Panc1 (cell line): ENCODE data around the gene ZMIZ2. TPM values are rescaled to one million over a fixed set of nuclear protein-coding genes. Genes with fewer than 3 reads are reported as not detected.
A peak's percentile ranks its signal among the peaks of the same experiment; 100 is the strongest.

ENCODE experiments used
- ATAC-seq: fragments of 200-7000 bp; cut with Tn5 transposase; 2 replicates; pipeline ENCODE4 v1.9.1; 2020; ENCODE audit warnings: mild to moderate bottlenecking, moderate library complexity
- BruUV-seq: library from RNA; stranded (reverse); fragments of 400-500 nt; replicated peaks from 2 replicates; lab custom pipeline; 2021; lab: Mats Ljungman, UMichigan
- CTCF ChIA-PET: fragments of 300-600 bp; sonication (Branson Sonifier 250); formaldehyde crosslinking; loops from one replicate; lab custom pipeline; 2022; ENCODE audit warnings: antibody characterized with exemption; lab: Charles Lee
- POLR2A ChIA-PET: fragments of 300-600 bp; sonication (Branson Sonifier 250); formaldehyde crosslinking; loops from one replicate; lab custom pipeline; 2022; ENCODE audit warnings: antibody characterized with exemption; lab: Charles Lee
- DNase-seq: peaks from one replicate; pipeline ENCODE4 v3.0.0-alpha.2; 2010; ENCODE audit warnings: low read depth, low spot score
- H3K27ac ChIP-seq: 2 replicates; pipeline ENCODE4 v1.5.1; 2011; ENCODE audit warnings: mild to moderate bottlenecking, low read length, inconsistent platforms
- H3K27me3 ChIP-seq: fragments of 200-500 bp; sonication (Bioruptor generic); 2 replicates; pipeline ENCODE4 v1.6.0; 2014; ENCODE audit warnings: low read length, inconsistent platforms; ENCODE audit not compliant: control insufficient read depth, insufficient read depth
- H3K36me3 ChIP-seq: fragments of 200-500 bp; sonication (Bioruptor generic); 2 replicates; pipeline ENCODE4 v1.5.1; 2014; ENCODE audit warnings: inconsistent platforms, mild to moderate bottlenecking, low read length, moderate library complexity; ENCODE audit not compliant: control insufficient read depth, insufficient read depth
- H3K4me1 ChIP-seq: 2 replicates; pipeline ENCODE4 v1.5.1; 2011; ENCODE audit warnings: inconsistent platforms, mild to moderate bottlenecking, low read length, moderate library complexity; ENCODE audit not compliant: control insufficient read depth, insufficient read depth
- H3K4me3 ChIP-seq, 2 experiments: 2 replicates each; pipeline ENCODE4 v1.5.1; 2011 to 2012; ENCODE audit warnings: low read depth in 2 of 2, low read length in 2 of 2, mild to moderate bottlenecking in 2 of 2, inconsistent platforms in 1 of 2, moderate library complexity in 1 of 2
- H3K9me3 ChIP-seq: fragments of 200-500 bp; sonication (Bioruptor generic); 2 replicates; pipeline ENCODE4 v1.5.1; 2014; ENCODE audit warnings: low read depth, mild to moderate bottlenecking, inconsistent platforms, low read length, moderate library complexity; ENCODE audit not compliant: control insufficient read depth, insufficient read depth
- POLR2AphosphoS5 ChIP-seq: IDR thresholded peaks from 2 replicates; pipeline ENCODE4 v1.6.1; 2012; ENCODE audit warnings: mild to moderate bottlenecking, low read depth, low read length, moderate library complexity
- SIN3A ChIP-seq: IDR thresholded peaks from 2 replicates; pipeline ENCODE4 v1.6.1; 2012; ENCODE audit warnings: low read depth, mild to moderate bottlenecking, low read length, moderate library complexity, borderline replicate concordance; ENCODE audit not compliant: insufficient read depth
- TCF7L2 ChIP-seq: IDR thresholded peaks from 2 replicates; pipeline ENCODE4 v1.6.1; 2011; ENCODE audit warnings: mild to moderate bottlenecking, low read depth, low read length, inconsistent platforms
- in situ Hi-C: cut with HindIII; loops from 2 replicates; pipeline ENCODE4 v1.10.0; 2016; ENCODE audit warnings: low sequenced_read_pairs, low pct_unique_long_range_greater_than_20kb
- intact Hi-C: fragments of 100-400 bp; cut with micrococcal nuclease; formaldehyde crosslinking; loops from one replicate; pipeline ENCODE4 v1.10.0; 2022; ENCODE audit not compliant: unreplicated experiment
- total RNA-seq: library from RNA; stranded (reverse); gene quantifications from one replicate; pipeline ENCODE4 v1.2.1, GENCODE V29; 2021; ENCODE audit not compliant: unreplicated experiment
- TF ChIP-seq, protein P1 (sequence below), 2 experiments: IDR thresholded peaks; 2 replicates each; pipeline ENCODE4 v1.6.1; 2011 to 2012; ENCODE audit warnings: low read depth in 2 of 2, control low read depth in 1 of 2, low read length in 1 of 2, mild to moderate bottlenecking in 1 of 2, moderate library complexity in 1 of 2; ENCODE audit not compliant: insufficient read depth in 1 of 2
- TF ChIP-seq, protein P2 (sequence below): fragments of 450-650 bp; IDR thresholded peaks from 2 replicates; pipeline ENCODE4 v1.5.1; 2017; ENCODE audit warnings: mild to moderate bottlenecking

ZMIZ2 gene
- total RNA-seq, 1 experiment from 2014 or later: 137 TPM

DNA sequence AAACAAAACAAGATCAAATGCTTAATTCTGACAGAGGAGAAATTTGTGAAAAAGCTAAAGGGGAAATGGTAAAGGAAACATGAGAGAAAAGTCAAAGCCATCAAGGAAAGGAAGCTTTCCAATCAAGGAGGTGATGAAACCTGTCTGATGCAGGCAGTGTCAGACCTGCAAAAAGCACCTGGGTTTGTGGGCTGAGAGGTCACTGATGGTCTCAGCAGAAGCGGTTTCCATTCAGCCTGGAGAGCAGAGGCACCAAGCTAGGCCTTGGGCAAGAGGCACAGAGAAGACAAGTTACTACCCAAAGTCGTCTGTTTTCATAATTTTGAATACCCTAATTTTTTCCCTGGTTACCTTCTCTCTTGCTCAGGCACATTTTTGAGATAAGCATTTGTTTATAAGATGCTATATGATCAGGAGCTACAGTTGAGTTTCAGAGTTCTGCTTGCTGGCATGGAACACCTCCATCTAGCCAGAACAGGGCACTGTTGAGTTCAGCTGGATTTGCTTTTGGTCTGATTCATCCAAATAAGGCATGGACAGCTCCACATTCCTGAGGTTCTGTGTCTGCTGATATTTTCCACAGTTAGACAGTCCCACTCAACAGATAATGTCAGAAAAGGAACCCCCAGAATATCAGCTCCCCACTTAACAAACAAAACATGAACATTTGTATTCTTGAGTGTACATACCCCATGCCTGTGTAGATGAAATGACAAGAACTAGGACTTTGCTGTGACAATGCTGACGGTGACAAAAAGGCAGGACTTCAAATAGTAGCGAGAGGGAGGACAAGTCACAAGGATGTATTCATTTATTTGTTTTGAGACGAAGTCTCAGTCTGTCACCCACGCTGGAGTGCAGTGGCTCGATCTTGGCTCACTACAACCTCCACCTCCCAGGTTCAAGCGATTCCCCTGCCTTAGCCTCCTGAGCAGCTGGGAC, 42.9 kb downstream of the ZMIZ2 start:
- POLR2A ChIA-PET: interaction anchor here (0.7 kb wide), 1 partner anchor 43 kb away, joined by 4 read pairs; no protein-coding TSS in a partner anchor
- Histone ChIP-seq H3K27me3 (no peaks in the 10 kb centered on the region), H3K9me3 (no peaks in the 10 kb centered on the region), H3K27ac (no peak overlapping the region), H3K36me3 (no peaks in the 10 kb centered on the region), H3K4me1 (peaks cover 10% of the 10 kb centered on the region), H3K4me3 (no peak overlapping the region)
- intact Hi-C loops: no loop called here
- DNase-seq (no peak), ATAC-seq (no peak)
- no peak for TF ChIP-seq POLR2AphosphoS5
- TF ChIP-seq, protein P1, sequence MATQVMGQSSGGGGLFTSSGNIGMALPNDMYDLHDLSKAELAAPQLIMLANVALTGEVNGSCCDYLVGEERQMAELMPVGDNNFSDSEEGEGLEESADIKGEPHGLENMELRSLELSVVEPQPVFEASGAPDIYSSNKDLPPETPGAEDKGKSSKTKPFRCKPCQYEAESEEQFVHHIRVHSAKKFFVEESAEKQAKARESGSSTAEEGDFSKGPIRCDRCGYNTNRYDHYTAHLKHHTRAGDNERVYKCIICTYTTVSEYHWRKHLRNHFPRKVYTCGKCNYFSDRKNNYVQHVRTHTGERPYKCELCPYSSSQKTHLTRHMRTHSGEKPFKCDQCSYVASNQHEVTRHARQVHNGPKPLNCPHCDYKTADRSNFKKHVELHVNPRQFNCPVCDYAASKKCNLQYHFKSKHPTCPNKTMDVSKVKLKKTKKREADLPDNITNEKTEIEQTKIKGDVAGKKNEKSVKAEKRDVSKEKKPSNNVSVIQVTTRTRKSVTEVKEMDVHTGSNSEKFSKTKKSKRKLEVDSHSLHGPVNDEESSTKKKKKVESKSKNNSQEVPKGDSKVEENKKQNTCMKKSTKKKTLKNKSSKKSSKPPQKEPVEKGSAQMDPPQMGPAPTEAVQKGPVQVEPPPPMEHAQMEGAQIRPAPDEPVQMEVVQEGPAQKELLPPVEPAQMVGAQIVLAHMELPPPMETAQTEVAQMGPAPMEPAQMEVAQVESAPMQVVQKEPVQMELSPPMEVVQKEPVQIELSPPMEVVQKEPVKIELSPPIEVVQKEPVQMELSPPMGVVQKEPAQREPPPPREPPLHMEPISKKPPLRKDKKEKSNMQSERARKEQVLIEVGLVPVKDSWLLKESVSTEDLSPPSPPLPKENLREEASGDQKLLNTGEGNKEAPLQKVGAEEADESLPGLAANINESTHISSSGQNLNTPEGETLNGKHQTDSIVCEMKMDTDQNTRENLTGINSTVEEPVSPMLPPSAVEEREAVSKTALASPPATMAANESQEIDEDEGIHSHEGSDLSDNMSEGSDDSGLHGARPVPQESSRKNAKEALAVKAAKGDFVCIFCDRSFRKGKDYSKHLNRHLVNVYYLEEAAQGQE (IDR thresholded peaks at IDR 0.05; ENCODE audit: insufficient read depth in 1 of 2, low read depth in 2 of 2, low read length in 1 of 2): no peak
- in situ Hi-C loops: no loop called here
- CTCF ChIA-PET: no interaction called here
- BruUV-seq: no TSS peak

- intact Hi-C loops: no loop called here
- ChIA-PET POLR2A (interaction anchor here (0.9 kb wide), 1 partner anchor 54 kb away, joined by 3 read pairs; the partner anchor contains the start of gene H2AZ2), CTCF (no interaction called here)
- Histone ChIP-seq H3K36me3 (peaks cover 9% of the 10 kb centered on the region), H3K27me3 (no peaks in the 10 kb centered on the region), H3K27ac (peak overlapping the region; percentile 40; the same call in 1 of the 2 replicates), H3K4me1 (peaks cover 14% of the 10 kb centered on the region), H3K4me3 (no peak overlapping the region), H3K9me3 (no peaks in the 10 kb centered on the region)
- ATAC-seq (no peak), DNase-seq (no peak)
- TF ChIP-seq TCF7L2 (no peak), POLR2AphosphoS5 (no peak), SIN3A (no peak)
- TF ChIP-seq, protein P1 (IDR thresholded peaks at IDR 0.05; ENCODE audit: insufficient read depth in 1 of 2, low read depth in 2 of 2, low read length in 1 of 2): no peak
- TF ChIP-seq, protein P2, sequence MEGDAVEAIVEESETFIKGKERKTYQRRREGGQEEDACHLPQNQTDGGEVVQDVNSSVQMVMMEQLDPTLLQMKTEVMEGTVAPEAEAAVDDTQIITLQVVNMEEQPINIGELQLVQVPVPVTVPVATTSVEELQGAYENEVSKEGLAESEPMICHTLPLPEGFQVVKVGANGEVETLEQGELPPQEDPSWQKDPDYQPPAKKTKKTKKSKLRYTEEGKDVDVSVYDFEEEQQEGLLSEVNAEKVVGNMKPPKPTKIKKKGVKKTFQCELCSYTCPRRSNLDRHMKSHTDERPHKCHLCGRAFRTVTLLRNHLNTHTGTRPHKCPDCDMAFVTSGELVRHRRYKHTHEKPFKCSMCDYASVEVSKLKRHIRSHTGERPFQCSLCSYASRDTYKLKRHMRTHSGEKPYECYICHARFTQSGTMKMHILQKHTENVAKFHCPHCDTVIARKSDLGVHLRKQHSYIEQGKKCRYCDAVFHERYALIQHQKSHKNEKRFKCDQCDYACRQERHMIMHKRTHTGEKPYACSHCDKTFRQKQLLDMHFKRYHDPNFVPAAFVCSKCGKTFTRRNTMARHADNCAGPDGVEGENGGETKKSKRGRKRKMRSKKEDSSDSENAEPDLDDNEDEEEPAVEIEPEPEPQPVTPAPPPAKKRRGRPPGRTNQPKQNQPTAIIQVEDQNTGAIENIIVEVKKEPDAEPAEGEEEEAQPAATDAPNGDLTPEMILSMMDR: no peak
- in situ Hi-C loops: no loop called here
- BruUV-seq: TSS peak; percentile 51
Observed at GRCh38 chr7:44793919-44794318, 45.3 kb downstream of the ZMIZ2 start.
